Tibial nerve (tissue), 4 donors: ENCODE measurements around the gene CYP2A7. TPM values are rescaled to one million over a fixed set of nuclear protein-coding genes. Genes with fewer than 3 reads are reported as not detected.
"Not testable (repeated sequence)": the region's sequence is repeated elsewhere in the genome, so short reads cannot be mapped to it uniquely, and the experiment has no call there.

Experiments used
- DNase-seq, 2 donors: peaks; one replicate each; pipeline ENCODE4 v3.0.0-alpha.2; 2019; ENCODE audit warnings: low spot score in 2 of 2
- H3K27ac ChIP-seq, 4 donors: fragments of 200-600 bp; sonication (generic) in 3 of 4; one replicate each; pipeline ENCODE4 v1.5.1; 2017 to 2019; ENCODE audit warnings: mild to moderate bottlenecking in 1 of 4
- H3K27me3 ChIP-seq, 2 donors: fragments of 200-600 bp; sonication (generic) in 1 of 2; one replicate each; pipeline versions ENCODE4 v1.5.1 to v1.6.0; 2017 to 2019
- H3K36me3 ChIP-seq, 3 donors: fragments of 200-600 bp; sonication (generic); one replicate each; pipeline ENCODE4 v1.5.1; 2018 to 2019
- H3K4me1 ChIP-seq, 4 donors: fragments of 200-600 bp; sonication (generic) in 3 of 4; one replicate each; pipeline ENCODE4 v1.5.1; 2017 to 2019
- H3K4me3 ChIP-seq, 4 donors: fragments of 200-600 bp; sonication (generic) in 3 of 4; one replicate each; pipeline ENCODE4 v1.5.1; 2017 to 2019; ENCODE audit warnings: mild to moderate bottlenecking in 1 of 4, moderate library complexity in 1 of 4
- H3K9me3 ChIP-seq, 4 donors: fragments of 200-600 bp; sonication (generic) in 3 of 4; one replicate each; pipeline ENCODE4 v1.5.1; 2017 to 2019
- CTCF ChIP-seq, 5 experiments: fragments of 200-600 bp in 3 of 5; fragments of 450-650 bp in 2 of 5; sonication (generic) in 3 of 5; IDR thresholded peaks; one replicate each; pipeline ENCODE4 v1.5.1; 2016 to 2019; ENCODE audit warnings: antibody characterized with exemption in 5 of 5, mild to moderate bottlenecking in 3 of 5, moderate library complexity in 2 of 5
- EP300 ChIP-seq, 2 donors: sonication (generic); formaldehyde crosslinking; IDR thresholded peaks; one replicate each; pipeline ENCODE4 v1.6.1; 2017; ENCODE audit warnings: antibody characterized with exemption in 2 of 2, mild to moderate bottlenecking in 1 of 2
- POLR2A ChIP-seq, 2 donors: fragments of 450-650 bp; IDR thresholded peaks; one replicate each; pipeline ENCODE4 v1.6.1; 2017; ENCODE audit warnings: antibody characterized with exemption in 2 of 2, mild to moderate bottlenecking in 2 of 2, moderate library complexity in 2 of 2
- WGBS, 2 donors: methylation state at CpG; one replicate each; pipeline ENCODE4 v1.1.5; 2018; 5-methylcytosine and 5-hydroxymethylcytosine counted together
- total RNA-seq, 4 donors: library from RNA; depleted of rRNA; stranded (reverse); fragments of >200 nt; gene quantifications; one replicate each; pipeline ENCODE4 v1.1.0, GENCODE V29; 2016

The CYP2A7 gene
- not detected for total RNA-seq

GRCh38 chr19:40882062-40882461 lies at the start of gene CYP2A7:
CYP2A7 (minus strand) TSS chr19:40882231; CDS start chr19:40882210, 21 bp downstream.
- H3K36me3 ChIP-seq, H3K4me3 ChIP-seq, H3K4me1 ChIP-seq, H3K27me3 ChIP-seq, H3K9me3 ChIP-seq, DNase-seq, H3K27ac ChIP-seq: not testable (repeated sequence)
- 79 to 88% methylated on average over 3 of the region's 3 CpGs for WGBS, 2 donors

GRCh38 chr19:40930799-40931198 lies 48.8 kb upstream of the CYP2A7 start:
- H3K4me1 ChIP-seq, H3K27ac ChIP-seq, DNase-seq, H3K9me3 ChIP-seq, H3K36me3 ChIP-seq, H3K27me3 ChIP-seq, H3K4me3 ChIP-seq: not testable (repeated sequence)
- 82 to 91% methylated on average over 2 of the region's 2 CpGs for WGBS, 2 donors

GRCh38 chr19:40929942-40930341 lies 47.9 kb upstream of the CYP2A7 start:
- WGBS, 2 donors, result 53 to 73% methylated on average over 3 of the region's 3 CpGs
- H3K36me3 ChIP-seq, H3K27me3 ChIP-seq: not testable (repeated sequence)

GRCh38 chr19:40928850-40929249 lies 46.8 kb upstream of the CYP2A7 start:
- no peaks in the 10 kb centered on the region for H3K36me3 ChIP-seq
- no peak for DNase-seq
- H3K27me3 ChIP-seq, result no peaks in the 10 kb centered on the region
- H3K9me3 ChIP-seq, result no peaks in the 10 kb centered on the region
- H3K27ac ChIP-seq, result no peak overlapping the region
- no peaks in the 10 kb centered on the region for H3K4me1 ChIP-seq
- TF ChIP-seq POLR2A (IDR thresholded peaks at IDR 0.05), result no peak
- no peak for TF ChIP-seq CTCF (IDR thresholded peaks at IDR 0.05)
- TF ChIP-seq EP300 (IDR thresholded peaks at IDR 0.05), result no peak
- 56 to 68% methylated on average over 1 of the region's 1 CpG for WGBS, 2 donors
- no peak overlapping the region for H3K4me3 ChIP-seq

More at GRCh38 chr19:40929942-40930341, 47.9 kb upstream of the CYP2A7 start:
- DNase-seq, H3K4me1 ChIP-seq, H3K27ac ChIP-seq, H3K9me3 ChIP-seq, H3K4me3 ChIP-seq: not testable (repeated sequence)

GRCh38 chr19:40927567-40927966 lies 45.5 kb upstream of the CYP2A7 start:
- no peaks in the 10 kb centered on the region for H3K4me1 ChIP-seq
- DNase-seq, result no peak
- H3K27ac ChIP-seq, result no peak overlapping the region
- 83 to 93% methylated on average over 3 of the region's 3 CpGs for WGBS, 2 donors
- H3K4me3 ChIP-seq, result no peak overlapping the region
- H3K27me3 ChIP-seq, result no peaks in the 10 kb centered on the region
- no peaks in the 10 kb centered on the region for H3K9me3 ChIP-seq
- TF ChIP-seq POLR2A (IDR thresholded peaks at IDR 0.05), result no peak
- no peak for TF ChIP-seq CTCF (IDR thresholded peaks at IDR 0.05)
- TF ChIP-seq EP300 (IDR thresholded peaks at IDR 0.05), result no peak
- H3K36me3 ChIP-seq, result no peaks in the 10 kb centered on the region

- not testable (repeated sequence) for H3K4me1 ChIP-seq, H3K36me3 ChIP-seq
These were observed 44.2 kb upstream of the CYP2A7 start for GRCh38 chr19:40926276-40926675.

GRCh38 chr19:40923934-40924391 lies 41.9 kb upstream of the CYP2A7 start:
- no peaks in the 10 kb centered on the region for H3K4me1 ChIP-seq
- 72 to 81% methylated on average over 7 of the region's 7 CpGs for WGBS, 2 donors
- no peak overlapping the region for H3K27ac ChIP-seq
- DNase-seq, result no peak
- TF ChIP-seq CTCF (IDR thresholded peaks at IDR 0.05) (no peak), POLR2A (IDR thresholded peaks at IDR 0.05) (no peak), EP300 (IDR thresholded peaks at IDR 0.05) (no peak)
- no peaks in the 10 kb centered on the region for H3K36me3 ChIP-seq
- H3K4me3 ChIP-seq, result no peak overlapping the region
- H3K27me3 ChIP-seq, result no peaks in the 10 kb centered on the region
- peaks cover 0 to 23% (median 3%) of the 10 kb centered on the region in 4 donors for H3K9me3 ChIP-seq

More at GRCh38 chr19:40926276-40926675, 44.2 kb upstream of the CYP2A7 start:
- not testable (repeated sequence) for H3K27ac ChIP-seq, DNase-seq, H3K9me3 ChIP-seq, H3K27me3 ChIP-seq, H3K4me3 ChIP-seq
- WGBS, 2 donors, result 95 to 97% methylated on average over 1 of the region's 1 CpG

GRCh38 chr19:40922237-40923160 lies 40.5 kb upstream of the CYP2A7 start:
- H3K4me1 ChIP-seq, H3K4me3 ChIP-seq, H3K27ac ChIP-seq, H3K36me3 ChIP-seq, DNase-seq, H3K27me3 ChIP-seq: not testable (repeated sequence)
- H3K9me3 ChIP-seq, result peaks cover 0 to 34% (median 4%) of the 10 kb centered on the region in 4 donors
- 59% methylated on average over 11 of the region's 11 CpGs for WGBS, 2 donors
